T-helper 2 cell treated with Interferon-gamma antibody and Interleukin-4, amounts not matched to agents 5 μg/mL and 100 μg/mL, for 36 hours (primary cell): ENCODE results near the gene EDNRB.

ENCODE experiments used
- DNase-seq: peaks from one replicate; pipeline ENCODE4 v3.0.0; 2021; ENCODE audit warnings: low spot score
- H3K27ac Mint-ChIP-seq: one replicate; pipeline ENCODE4 v1.8.0; 2021; ENCODE audit warnings: mild to moderate bottlenecking, mixed read lengths
- H3K27me3 Mint-ChIP-seq: one replicate; pipeline ENCODE4 v1.8.0; 2021; ENCODE audit warnings: low read depth, mixed read lengths
- H3K36me3 Mint-ChIP-seq: one replicate; pipeline ENCODE4 v1.8.0; 2021; ENCODE audit warnings: low read depth, mixed read lengths
- H3K4me1 Mint-ChIP-seq: one replicate; pipeline ENCODE4 v1.8.0; 2021; ENCODE audit warnings: low read depth, mixed read lengths
- H3K4me3 Mint-ChIP-seq: one replicate; pipeline ENCODE4 v1.8.0; 2022; ENCODE audit warnings: mild to moderate bottlenecking, moderate library complexity, mixed read lengths
- H3K9me3 Mint-ChIP-seq: one replicate; pipeline ENCODE4 v1.8.0; 2021; ENCODE audit warnings: mixed read lengths

The EDNRB gene

DNA sequence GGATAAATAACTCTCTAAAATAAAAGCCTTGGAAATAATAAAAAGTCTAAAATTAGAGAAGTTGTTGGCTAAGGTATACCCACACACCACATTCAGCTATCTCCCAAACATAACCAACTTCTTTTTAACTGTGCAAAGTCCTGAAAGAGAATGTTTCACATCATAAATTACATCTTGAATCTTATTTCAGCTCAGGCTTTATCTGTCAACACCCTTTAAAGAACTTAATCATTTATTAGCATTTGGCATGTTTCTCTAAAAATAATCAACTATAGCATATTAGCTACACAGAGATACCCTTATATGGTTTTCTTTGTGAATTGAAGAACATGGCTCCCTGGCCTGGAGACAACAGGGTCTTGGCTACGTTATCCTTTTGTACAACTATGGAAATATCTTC lies 6.9 kb downstream of the EDNRB start:
- H3K27ac Mint-ChIP-seq = no peak overlapping the region
- H3K27me3 Mint-ChIP-seq = peaks cover 12% of the 10 kb centered on the region
- H3K4me3 Mint-ChIP-seq = no peak overlapping the region
- H3K4me1 Mint-ChIP-seq = no peaks in the 10 kb centered on the region
- H3K36me3 Mint-ChIP-seq = no peaks in the 10 kb centered on the region
- H3K9me3 Mint-ChIP-seq = no peaks in the 10 kb centered on the region
- DNase-seq = no peak

DNA sequence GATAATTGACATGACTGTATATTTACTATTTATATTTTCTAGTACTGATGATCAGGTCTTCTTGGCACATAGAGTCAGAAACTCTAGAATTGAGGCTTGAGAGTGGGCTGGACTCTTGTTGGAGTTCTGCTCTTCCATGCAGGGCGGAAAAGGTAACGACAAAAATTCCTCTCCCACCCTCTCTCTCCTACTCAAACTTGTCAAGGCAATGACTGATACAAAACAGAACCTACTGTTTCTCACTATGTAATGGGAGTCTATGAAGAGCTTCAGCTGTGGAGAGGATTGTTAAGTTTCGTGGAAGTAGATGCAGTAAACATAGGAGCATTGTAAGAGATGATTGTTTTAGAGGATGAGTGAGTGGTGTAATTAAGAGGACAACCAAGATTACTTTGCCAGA lies 8.8 kb downstream of the EDNRB start:
- Mint-ChIP-seq H3K9me3 (no peaks in the 10 kb centered on the region), H3K4me3 (no peak overlapping the region), H3K4me1 (no peaks in the 10 kb centered on the region), H3K36me3 (no peaks in the 10 kb centered on the region), H3K27ac (no peak overlapping the region), H3K27me3 (peaks cover 7% of the 10 kb centered on the region)
- no peak for DNase-seq

DNA sequence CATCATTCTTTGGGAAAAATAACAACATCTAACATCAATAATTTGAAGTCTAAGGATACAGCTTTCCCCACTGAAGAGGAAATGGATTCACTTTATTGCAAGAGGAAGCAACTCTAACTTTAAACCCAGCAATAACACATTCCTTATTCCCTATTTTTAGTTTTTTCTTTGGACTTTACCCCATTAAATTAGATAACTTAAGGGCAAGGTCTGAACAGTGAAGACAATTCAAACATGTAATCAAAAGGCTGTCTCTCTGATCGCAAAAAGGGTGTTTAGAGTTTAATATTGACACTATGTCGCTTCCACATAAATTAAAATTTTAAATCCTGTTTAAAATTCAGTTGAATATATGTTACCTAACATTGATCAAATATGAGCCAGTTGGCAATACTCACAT lies 10.1 kb downstream of the EDNRB start:
- no peak for DNase-seq
- Mint-ChIP-seq H3K4me1 (no peaks in the 10 kb centered on the region), H3K4me3 (no peak overlapping the region), H3K27me3 (peaks cover under 1% of the 10 kb centered on the region), H3K36me3 (no peaks in the 10 kb centered on the region), H3K27ac (no peak overlapping the region), H3K9me3 (no peaks in the 10 kb centered on the region)

DNA sequence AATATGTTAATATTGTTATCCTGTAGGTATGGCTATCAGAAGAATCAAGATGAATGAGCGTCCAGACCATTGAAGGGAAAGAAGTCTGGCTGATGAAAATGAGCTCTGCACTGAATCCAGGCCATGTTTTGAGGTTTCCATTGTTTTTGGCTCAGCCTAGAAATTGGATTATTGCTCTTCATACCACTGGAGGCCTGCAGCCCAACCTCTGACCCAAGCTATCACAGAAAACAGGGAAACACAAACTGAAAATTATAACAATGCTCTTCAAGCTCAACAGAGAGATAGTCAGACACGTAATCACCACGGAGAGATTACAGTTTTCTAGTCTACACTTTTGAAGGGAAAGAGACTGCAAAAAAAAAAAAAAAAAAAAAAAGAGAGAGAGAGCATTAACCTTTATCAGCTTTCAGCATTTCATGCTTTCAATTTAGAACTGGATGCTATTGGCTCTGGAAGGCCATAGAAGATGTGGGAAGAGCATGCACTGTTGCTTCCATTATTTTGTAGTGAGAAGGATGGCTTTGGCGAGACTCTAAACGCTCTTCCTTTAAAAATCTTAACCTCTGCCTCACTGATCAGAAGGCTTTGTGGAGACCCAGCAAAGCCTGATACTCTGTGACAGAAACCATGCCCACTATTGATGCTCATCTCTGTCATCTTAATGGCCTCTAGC lies 10.8 kb downstream of the EDNRB start:
- H3K27ac Mint-ChIP-seq = no peak overlapping the region
- no peaks in the 10 kb centered on the region for H3K4me1 Mint-ChIP-seq
- no peaks in the 10 kb centered on the region for H3K27me3 Mint-ChIP-seq
- H3K9me3 Mint-ChIP-seq = no peaks in the 10 kb centered on the region
- H3K36me3 Mint-ChIP-seq = no peaks in the 10 kb centered on the region
- no peak for DNase-seq
- no peak overlapping the region for H3K4me3 Mint-ChIP-seq

DNA sequence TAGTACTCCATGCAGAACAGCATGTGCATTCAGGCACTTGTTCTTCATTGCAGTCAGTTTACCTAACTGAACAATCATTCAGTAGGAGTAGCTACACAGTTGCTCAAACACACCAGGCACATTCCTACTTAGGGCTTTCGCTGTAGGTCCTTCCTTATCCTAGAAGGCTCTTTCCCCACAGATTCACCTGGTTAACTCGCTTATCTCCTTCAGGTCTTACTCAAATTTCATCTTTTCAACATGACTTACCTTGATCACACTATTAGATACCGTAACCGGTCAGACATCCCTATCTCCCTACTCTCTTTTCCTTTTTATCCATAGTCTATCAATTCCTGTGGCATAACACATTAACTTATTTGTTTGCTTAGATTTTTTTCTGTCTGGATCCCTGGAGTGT lies 14.6 kb downstream of the EDNRB start:
- Mint-ChIP-seq H3K36me3 (no peaks in the 10 kb centered on the region), H3K4me1 (no peaks in the 10 kb centered on the region)

DNA sequence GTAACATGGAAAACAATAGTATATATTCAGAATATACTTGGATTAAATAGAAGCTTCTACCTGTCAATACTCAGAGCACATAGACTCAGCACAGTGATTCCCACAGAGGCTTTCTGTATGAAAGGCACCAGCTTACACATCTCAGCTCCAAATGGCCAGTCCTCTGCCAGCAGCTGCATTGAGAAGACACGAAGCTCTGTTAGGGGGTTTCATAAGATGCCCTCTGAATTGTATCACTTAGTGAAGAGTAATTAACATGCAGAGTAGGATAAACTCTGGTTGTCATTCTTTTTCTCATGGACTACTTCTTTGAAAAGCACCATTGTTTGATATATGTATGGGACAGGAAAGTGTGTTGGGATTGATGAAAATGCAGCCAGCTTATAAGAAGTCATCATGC lies 15.2 kb downstream of the EDNRB start:
- H3K4me3 Mint-ChIP-seq = no peak overlapping the region
- H3K27me3 Mint-ChIP-seq = peaks cover 8% of the 10 kb centered on the region
- no peaks in the 10 kb centered on the region for H3K4me1 Mint-ChIP-seq
- H3K36me3 Mint-ChIP-seq = no peaks in the 10 kb centered on the region
- H3K27ac Mint-ChIP-seq = no peak overlapping the region
- no peaks in the 10 kb centered on the region for H3K9me3 Mint-ChIP-seq
- no peak for DNase-seq

More for the DNA sequence above, 14.6 kb downstream of the EDNRB start:
- no peak for DNase-seq
- H3K4me3 Mint-ChIP-seq = no peak overlapping the region
- no peak overlapping the region for H3K27ac Mint-ChIP-seq
- peaks cover 8% of the 10 kb centered on the region for H3K27me3 Mint-ChIP-seq
- H3K9me3 Mint-ChIP-seq = no peaks in the 10 kb centered on the region

DNA sequence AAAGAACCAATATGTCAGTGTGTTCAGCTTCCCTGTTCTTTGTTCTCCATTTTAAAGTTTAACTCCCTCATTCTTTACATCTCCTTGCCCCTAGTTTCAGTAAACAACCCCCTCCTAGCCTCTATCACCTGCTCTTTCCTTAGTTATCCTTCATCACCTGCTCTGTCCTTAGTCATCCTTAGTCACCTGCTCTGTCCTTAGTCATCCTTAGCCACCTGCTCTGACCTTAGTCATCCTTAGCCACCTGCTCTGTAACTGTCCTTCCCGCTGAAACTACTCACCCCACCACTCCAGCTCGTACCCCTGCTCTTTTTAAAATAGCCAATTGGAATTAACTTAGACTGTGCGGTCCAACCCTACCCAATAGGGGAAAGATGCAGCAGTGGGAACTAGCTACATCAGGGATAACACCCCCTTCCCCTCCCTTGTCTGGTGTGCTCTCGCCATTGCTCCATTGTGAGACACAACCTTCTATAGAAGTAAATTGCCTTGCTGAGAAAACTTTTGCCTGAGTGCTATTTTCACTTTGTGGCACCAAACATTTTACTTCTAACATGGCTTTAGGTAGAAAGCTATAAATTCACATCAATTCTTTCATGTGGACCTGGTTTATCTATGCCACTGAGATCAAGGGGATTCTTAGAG lies 16.2 kb downstream of the EDNRB start:
- H3K4me1 Mint-ChIP-seq = no peaks in the 10 kb centered on the region
- no peak overlapping the region for H3K4me3 Mint-ChIP-seq
- no peak overlapping the region for H3K27ac Mint-ChIP-seq
- no peaks in the 10 kb centered on the region for H3K36me3 Mint-ChIP-seq
- H3K9me3 Mint-ChIP-seq = no peaks in the 10 kb centered on the region
- DNase-seq = no peak
- H3K27me3 Mint-ChIP-seq = peaks cover 8% of the 10 kb centered on the region

DNA sequence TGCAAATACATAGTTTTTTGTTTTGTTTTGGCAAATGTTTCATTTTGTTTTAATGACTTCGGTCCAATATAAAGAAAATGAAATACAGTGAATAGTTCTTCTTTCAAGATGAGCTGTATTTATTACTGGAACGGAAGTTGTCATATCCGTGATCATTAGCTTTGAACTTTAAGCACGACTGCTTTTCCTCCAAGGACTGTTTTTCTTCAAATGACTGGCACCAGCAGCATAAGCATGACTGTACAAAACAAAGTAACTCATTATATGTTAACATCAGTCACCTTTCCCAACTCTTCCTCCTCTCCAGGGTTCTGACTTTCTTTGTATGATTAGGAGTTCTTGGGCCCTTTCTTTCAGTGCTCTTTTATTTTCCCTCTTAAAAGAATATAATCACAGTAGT lies 20.5 kb downstream of the EDNRB start:
- Mint-ChIP-seq H3K4me3 (no peak overlapping the region), H3K36me3 (no peaks in the 10 kb centered on the region), H3K9me3 (no peaks in the 10 kb centered on the region), H3K27ac (no peak overlapping the region), H3K4me1 (no peaks in the 10 kb centered on the region), H3K27me3 (peaks cover 13% of the 10 kb centered on the region)
- no peak for DNase-seq

DNA sequence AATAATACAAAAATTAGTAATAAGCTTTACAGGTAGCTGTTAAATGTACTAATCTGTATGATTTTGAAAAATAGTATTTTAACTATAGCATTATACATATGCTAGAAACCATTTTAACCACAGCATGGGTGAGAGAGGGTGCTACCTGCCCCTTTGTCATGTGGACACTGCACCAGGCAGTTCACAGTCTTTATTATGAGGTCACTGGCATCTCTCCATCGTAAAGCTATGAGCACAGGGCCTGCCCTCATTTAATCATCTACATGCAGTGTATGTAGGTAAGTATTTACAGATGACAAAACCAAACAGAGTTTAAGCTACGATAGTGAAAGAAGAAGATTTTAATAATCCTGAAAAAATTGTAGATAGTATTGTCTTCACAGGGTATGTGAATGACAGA lies 21.7 kb downstream of the EDNRB start:
- H3K36me3 Mint-ChIP-seq = no peaks in the 10 kb centered on the region
- DNase-seq = no peak
- H3K27ac Mint-ChIP-seq = no peak overlapping the region
- no peaks in the 10 kb centered on the region for H3K9me3 Mint-ChIP-seq
- peaks cover 10% of the 10 kb centered on the region for H3K27me3 Mint-ChIP-seq
- H3K4me3 Mint-ChIP-seq = no peak overlapping the region
- H3K4me1 Mint-ChIP-seq = no peaks in the 10 kb centered on the region

DNA sequence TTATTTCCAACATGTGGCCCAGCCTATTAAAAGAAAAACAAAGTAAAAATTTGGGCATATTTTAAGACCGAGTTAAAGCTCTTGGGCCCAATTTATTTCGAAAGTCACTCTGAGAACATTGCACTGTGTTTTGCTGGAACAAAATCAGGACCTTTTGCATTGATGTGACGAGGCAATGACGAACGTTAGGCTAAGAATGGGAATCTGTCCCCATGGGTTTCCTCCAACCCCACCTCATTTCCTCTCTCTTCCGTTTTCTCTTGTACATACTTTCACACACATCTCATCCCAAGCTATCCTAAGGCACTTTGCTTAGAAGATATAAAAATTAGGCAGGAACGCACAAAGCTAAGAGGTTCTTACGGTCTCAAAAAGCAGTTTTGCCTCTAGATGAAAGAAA lies 22.1 kb downstream of the EDNRB start:
- Mint-ChIP-seq H3K9me3 (no peaks in the 10 kb centered on the region), H3K4me3 (no peak overlapping the region), H3K36me3 (no peaks in the 10 kb centered on the region), H3K4me1 (no peaks in the 10 kb centered on the region), H3K27ac (no peak overlapping the region), H3K27me3 (peaks cover 10% of the 10 kb centered on the region)
- DNase-seq = no peak

DNA sequence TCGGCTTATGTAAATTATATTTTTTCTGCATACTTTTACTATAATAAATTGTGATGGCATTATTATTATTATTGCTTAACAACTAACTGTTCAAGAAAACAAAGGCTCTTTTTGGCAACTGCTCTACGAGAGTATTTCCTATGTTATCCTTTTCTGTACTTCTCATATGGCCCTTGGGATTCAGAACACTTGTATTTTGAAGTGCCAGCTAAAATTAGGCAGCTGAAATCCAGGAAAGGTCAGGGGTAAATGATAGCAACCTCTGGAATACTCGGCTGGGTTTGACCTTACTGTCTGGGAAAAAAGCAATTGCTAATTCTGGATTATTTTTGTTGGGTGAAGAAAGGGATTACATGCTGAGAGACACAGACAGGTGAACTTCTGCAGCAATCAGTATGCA lies 23.9 kb downstream of the EDNRB start:
- H3K9me3 Mint-ChIP-seq = no peaks in the 10 kb centered on the region
- DNase-seq = no peak

DNA sequence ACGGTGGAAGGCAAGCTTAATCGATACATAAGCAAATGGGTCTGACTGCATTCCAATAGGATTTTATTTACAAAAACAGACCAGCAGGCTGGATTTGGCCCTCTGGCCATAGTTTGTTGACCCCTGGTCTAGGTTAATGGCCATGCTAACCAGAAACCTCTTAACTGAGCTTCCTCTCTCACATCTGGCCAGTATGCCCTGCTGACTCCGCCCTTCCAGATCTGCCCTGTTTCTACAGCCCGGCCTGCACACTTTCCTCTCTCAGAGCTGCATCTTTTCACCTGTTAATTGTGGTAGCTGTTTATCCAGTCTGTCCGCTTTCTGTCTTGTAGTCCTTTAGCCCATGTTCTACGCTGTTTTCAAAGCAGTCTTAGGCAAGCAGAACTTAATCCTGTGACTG lies 25.6 kb downstream of the EDNRB start:
- H3K36me3 Mint-ChIP-seq = no peaks in the 10 kb centered on the region
- no peaks in the 10 kb centered on the region for H3K4me1 Mint-ChIP-seq
- H3K27ac Mint-ChIP-seq = no peak overlapping the region
- no peak for DNase-seq
- peaks cover 11% of the 10 kb centered on the region for H3K27me3 Mint-ChIP-seq
- no peaks in the 10 kb centered on the region for H3K9me3 Mint-ChIP-seq
- H3K4me3 Mint-ChIP-seq = no peak overlapping the region

More for the DNA sequence above, 23.9 kb downstream of the EDNRB start:
- Mint-ChIP-seq H3K27me3 (peaks cover 11% of the 10 kb centered on the region), H3K36me3 (no peaks in the 10 kb centered on the region), H3K27ac (no peak overlapping the region), H3K4me3 (no peak overlapping the region), H3K4me1 (no peaks in the 10 kb centered on the region)

DNA sequence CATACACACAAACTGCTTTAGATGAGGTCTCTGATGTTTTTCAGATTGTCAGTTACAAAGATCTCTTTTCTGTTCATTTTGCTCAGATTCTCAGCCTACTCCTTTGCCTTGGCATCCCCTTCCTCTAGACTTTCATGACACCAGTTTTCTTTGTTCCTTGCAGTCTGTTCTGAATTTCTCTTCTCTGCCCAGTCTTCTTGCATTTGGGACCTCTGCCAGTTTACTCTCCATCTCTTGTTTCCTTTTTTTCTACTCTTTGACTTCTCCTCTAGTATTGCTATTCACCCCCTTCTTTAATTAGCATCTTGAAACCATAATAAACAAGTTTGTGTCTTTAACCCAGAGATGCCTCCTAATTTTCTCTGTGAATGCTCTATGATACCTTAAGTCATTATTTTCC lies 26.1 kb downstream of the EDNRB start:
- Mint-ChIP-seq H3K9me3 (no peaks in the 10 kb centered on the region), H3K27ac (no peak overlapping the region), H3K36me3 (no peaks in the 10 kb centered on the region), H3K4me3 (no peak overlapping the region), H3K4me1 (no peaks in the 10 kb centered on the region), H3K27me3 (peaks cover 11% of the 10 kb centered on the region)
- no peak for DNase-seq

DNA sequence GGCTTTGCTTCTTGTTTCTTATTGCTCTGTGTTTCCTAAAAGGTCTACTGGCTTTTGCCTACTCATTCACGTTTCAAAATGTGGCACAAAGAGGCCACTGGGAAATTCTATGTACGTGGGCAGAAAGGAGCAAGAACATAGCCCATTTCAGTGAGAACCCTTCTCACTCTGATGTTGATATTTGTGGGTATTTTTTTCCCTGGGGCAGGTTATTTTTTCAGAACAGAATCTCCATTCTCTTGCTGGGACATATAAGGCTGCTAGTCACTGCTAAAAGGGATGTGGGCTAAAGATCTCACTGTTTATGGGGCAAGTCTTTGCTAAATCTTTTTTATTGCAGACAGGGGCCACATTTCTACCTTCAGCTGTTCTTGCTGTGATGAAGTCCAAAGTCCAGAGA lies 27.1 kb downstream of the EDNRB start:
- Mint-ChIP-seq H3K4me3 (no peak overlapping the region), H3K4me1 (no peaks in the 10 kb centered on the region), H3K36me3 (no peaks in the 10 kb centered on the region), H3K27ac (no peak overlapping the region), H3K9me3 (no peaks in the 10 kb centered on the region), H3K27me3 (peaks cover 8% of the 10 kb centered on the region)
- no peak for DNase-seq

DNA sequence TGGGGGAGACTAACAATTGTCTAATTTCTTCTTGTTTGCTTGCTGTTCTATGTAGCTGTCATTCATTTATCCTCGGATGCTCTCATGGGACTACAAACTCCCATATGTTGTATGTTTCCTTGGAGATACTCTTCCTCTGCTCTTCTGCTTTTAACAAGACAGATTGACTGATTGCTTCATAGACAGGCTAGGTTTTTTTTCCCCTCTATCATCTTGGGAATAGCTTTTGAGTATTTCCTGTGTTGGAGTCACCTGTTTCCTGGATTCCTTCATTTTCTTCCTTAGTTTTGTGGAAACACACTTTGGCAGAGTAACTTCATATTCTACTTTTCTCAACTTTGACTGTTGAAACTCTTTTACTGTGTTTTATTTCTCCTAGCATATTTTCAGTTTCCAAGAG lies 27.6 kb downstream of the EDNRB start:
- DNase-seq = no peak
- H3K27me3 Mint-ChIP-seq = peaks cover 12% of the 10 kb centered on the region
- H3K9me3 Mint-ChIP-seq = no peaks in the 10 kb centered on the region
- no peak overlapping the region for H3K4me3 Mint-ChIP-seq
- no peaks in the 10 kb centered on the region for H3K4me1 Mint-ChIP-seq
- no peaks in the 10 kb centered on the region for H3K36me3 Mint-ChIP-seq
- H3K27ac Mint-ChIP-seq = no peak overlapping the region
